Activated naive CD8-positive, alpha-beta T cell (primary cell): ENCODE results near the gene RPL27.

Experiments used
- H3K27ac Mint-ChIP-seq: one replicate; pipeline ENCODE4 v1.8.0; 2021; ENCODE audit warnings: mixed read lengths
- H3K27me3 Mint-ChIP-seq: one replicate; pipeline ENCODE4 v1.8.0; 2021; ENCODE audit warnings: mixed read lengths
- H3K36me3 Mint-ChIP-seq: one replicate; pipeline ENCODE4 v1.8.0; 2021; ENCODE audit warnings: mixed read lengths
- H3K4me1 Mint-ChIP-seq: one replicate; pipeline ENCODE4 v1.8.0; 2021; ENCODE audit warnings: low read depth, mixed read lengths
- H3K4me3 Mint-ChIP-seq: one replicate; pipeline ENCODE4 v1.8.0; 2021; ENCODE audit warnings: mild to moderate bottlenecking, mixed read lengths
- H3K9me3 Mint-ChIP-seq: one replicate; pipeline ENCODE4 v1.8.0; 2021; ENCODE audit warnings: low read depth, mixed read lengths

Gene RPL27

GRCh38 chr17:43024407-43025289 is 26.4 kb downstream of the RPL27 start, which contains the start of gene RND2:
RND2 (plus strand) TSS chr17:43025231; CDS start chr17:43025348, 117 bp downstream.
- H3K9me3 Mint-ChIP-seq = no peaks in the 10 kb centered on the region
- H3K27me3 Mint-ChIP-seq = no peaks in the 10 kb centered on the region
- no peaks in the 10 kb centered on the region for H3K36me3 Mint-ChIP-seq
- peak within 1 kb of the TSS; percentile 89 for H3K27ac Mint-ChIP-seq
- peaks cover 20% of the 10 kb centered on the region for H3K4me1 Mint-ChIP-seq
- H3K4me3 Mint-ChIP-seq = peak within 1 kb of the TSS; percentile 89

- H3K4me1 Mint-ChIP-seq = peaks cover 16% of the 10 kb centered on the region
- H3K27ac Mint-ChIP-seq = no peak overlapping the region
- no peaks in the 10 kb centered on the region for H3K9me3 Mint-ChIP-seq
- no peaks in the 10 kb centered on the region for H3K27me3 Mint-ChIP-seq
- no peaks in the 10 kb centered on the region for H3K36me3 Mint-ChIP-seq
- H3K4me3 Mint-ChIP-seq = peak overlapping the region; percentile 78
These were observed 27.1 kb downstream of the RPL27 start for GRCh38 chr17:43025290-43025657.

- Mint-ChIP-seq H3K27me3 (no peaks in the 10 kb centered on the region), H3K27ac (no peak overlapping the region), H3K4me1 (peaks cover 12% of the 10 kb centered on the region), H3K9me3 (no peaks in the 10 kb centered on the region), H3K4me3 (peak overlapping the region; percentile 78), H3K36me3 (no peaks in the 10 kb centered on the region)
These were observed 27.7 kb downstream of the RPL27 start for GRCh38 chr17:43025766-43026537.

GRCh38 chr17:43026595-43026994 is 28.4 kb downstream of the RPL27 start:
- no peaks in the 10 kb centered on the region for H3K36me3 Mint-ChIP-seq
- H3K27ac Mint-ChIP-seq = no peak overlapping the region
- peaks cover 9% of the 10 kb centered on the region for H3K4me1 Mint-ChIP-seq
- peak overlapping the region; percentile 47 for H3K4me3 Mint-ChIP-seq
- no peaks in the 10 kb centered on the region for H3K9me3 Mint-ChIP-seq
- H3K27me3 Mint-ChIP-seq = no peaks in the 10 kb centered on the region

GRCh38 chr17:43027091-43028032 is 29.1 kb downstream of the RPL27 start:
- H3K27me3 Mint-ChIP-seq = no peaks in the 10 kb centered on the region
- no peak overlapping the region for H3K4me3 Mint-ChIP-seq
- no peaks in the 10 kb centered on the region for H3K36me3 Mint-ChIP-seq
- H3K9me3 Mint-ChIP-seq = no peaks in the 10 kb centered on the region
- no peak overlapping the region for H3K27ac Mint-ChIP-seq
- peaks cover 8% of the 10 kb centered on the region for H3K4me1 Mint-ChIP-seq

- Mint-ChIP-seq H3K27me3 (no peaks in the 10 kb centered on the region), H3K27ac (no peak overlapping the region), H3K4me1 (peaks cover 7% of the 10 kb centered on the region), H3K36me3 (no peaks in the 10 kb centered on the region), H3K9me3 (no peaks in the 10 kb centered on the region), H3K4me3 (no peak overlapping the region)
These were observed 30.1 kb downstream of the RPL27 start for GRCh38 chr17:43028221-43028861.

GRCh38 chr17:43030137-43030767 is 32.0 kb downstream of the RPL27 start:
- no peaks in the 10 kb centered on the region for H3K4me1 Mint-ChIP-seq
- no peak overlapping the region for H3K4me3 Mint-ChIP-seq
- H3K27me3 Mint-ChIP-seq = no peaks in the 10 kb centered on the region
- H3K27ac Mint-ChIP-seq = peak overlapping the region; percentile 52
- H3K9me3 Mint-ChIP-seq = no peaks in the 10 kb centered on the region
- H3K36me3 Mint-ChIP-seq = no peaks in the 10 kb centered on the region

- Mint-ChIP-seq H3K4me1 (no peaks in the 10 kb centered on the region), H3K36me3 (no peaks in the 10 kb centered on the region), H3K27ac (no peak overlapping the region), H3K4me3 (no peak overlapping the region), H3K9me3 (no peaks in the 10 kb centered on the region), H3K27me3 (no peaks in the 10 kb centered on the region)
These were observed 33.4 kb downstream of the RPL27 start for GRCh38 chr17:43031666-43032065.

- H3K36me3 Mint-ChIP-seq = no peaks in the 10 kb centered on the region
- no peaks in the 10 kb centered on the region for H3K27me3 Mint-ChIP-seq
- H3K27ac Mint-ChIP-seq = no peak overlapping the region
- H3K9me3 Mint-ChIP-seq = no peaks in the 10 kb centered on the region
- H3K4me1 Mint-ChIP-seq = no peaks in the 10 kb centered on the region
- H3K4me3 Mint-ChIP-seq = no peak overlapping the region
These were observed 36.0 kb downstream of the RPL27 start for GRCh38 chr17:43033948-43034881.

- no peaks in the 10 kb centered on the region for H3K36me3 Mint-ChIP-seq
- no peak overlapping the region for H3K4me3 Mint-ChIP-seq
- H3K4me1 Mint-ChIP-seq = no peaks in the 10 kb centered on the region
- no peak overlapping the region for H3K27ac Mint-ChIP-seq
- H3K9me3 Mint-ChIP-seq = no peaks in the 10 kb centered on the region
- H3K27me3 Mint-ChIP-seq = no peaks in the 10 kb centered on the region
These were observed 36.7 kb downstream of the RPL27 start for GRCh38 chr17:43034894-43035293.

- H3K27ac Mint-ChIP-seq = no peak overlapping the region
- H3K27me3 Mint-ChIP-seq = no peaks in the 10 kb centered on the region
- no peak overlapping the region for H3K4me3 Mint-ChIP-seq
- H3K9me3 Mint-ChIP-seq = no peaks in the 10 kb centered on the region
- H3K4me1 Mint-ChIP-seq = no peaks in the 10 kb centered on the region
- H3K36me3 Mint-ChIP-seq = peaks cover 2% of the 10 kb centered on the region
These were observed 41.4 kb downstream of the RPL27 start for GRCh38 chr17:43039646-43040045.

GRCh38 chr17:43040655-43041054 is 42.4 kb downstream of the RPL27 start:
- H3K9me3 Mint-ChIP-seq = no peaks in the 10 kb centered on the region

GRCh38 chr17:43042025-43042628 is 43.9 kb downstream of the RPL27 start:
- Mint-ChIP-seq H3K36me3 (peaks cover 2% of the 10 kb centered on the region), H3K27ac (no peak overlapping the region), H3K4me1 (no peaks in the 10 kb centered on the region), H3K4me3 (no peak overlapping the region), H3K9me3 (no peaks in the 10 kb centered on the region), H3K27me3 (no peaks in the 10 kb centered on the region)

More at GRCh38 chr17:43040655-43041054, 42.4 kb downstream of the RPL27 start:
- H3K27me3 Mint-ChIP-seq = no peaks in the 10 kb centered on the region
- peaks cover 2% of the 10 kb centered on the region for H3K36me3 Mint-ChIP-seq
- H3K4me3 Mint-ChIP-seq = no peak overlapping the region
- H3K27ac Mint-ChIP-seq = peak overlapping the region; percentile 41
- H3K4me1 Mint-ChIP-seq = no peaks in the 10 kb centered on the region
